AG09309 (cell line): ENCODE data around the gene ARHGAP10.

ENCODE experiments used
- DNase-seq: peaks from one replicate; pipeline ENCODE4 v3.0.0-alpha.2; 2010; ENCODE audit warnings: low read depth
- H3K4me3 ChIP-seq: 2 replicates; pipeline ENCODE4 v1.5.1; 2011; ENCODE audit warnings: mild to moderate bottlenecking, low read depth, low read length, moderate library complexity; ENCODE audit not compliant: control insufficient read depth
- CTCF ChIP-seq: IDR thresholded peaks from 2 replicates; pipeline ENCODE4 v1.5.1; 2011; ENCODE audit warnings: mild to moderate bottlenecking, low read depth, low read length, inconsistent platforms; ENCODE audit not compliant: insufficient read depth, control insufficient read depth; ENCODE audit errors: missing control alignments

The ARHGAP10 gene

GRCh38 chr4:147923854-147924253 lies 192.0 kb downstream of the ARHGAP10 start:
- TF ChIP-seq CTCF = no peak
- no peak overlapping the region for H3K4me3 ChIP-seq
- no peak for DNase-seq

- no peak for DNase-seq
- TF ChIP-seq CTCF = peak; percentile 59
Measured at GRCh38 chr4:147924604-147925412, 192.9 kb downstream of the ARHGAP10 start.

GRCh38 chr4:147927377-147928137 lies 195.7 kb downstream of the ARHGAP10 start:
- DNase-seq = no peak
- no peak overlapping the region for H3K4me3 ChIP-seq
- TF ChIP-seq CTCF = no peak

More at GRCh38 chr4:147924604-147925412, 192.9 kb downstream of the ARHGAP10 start:
- no peak overlapping the region for H3K4me3 ChIP-seq

- no peak overlapping the region for H3K4me3 ChIP-seq
- DNase-seq = peak; percentile 24
Measured at GRCh38 chr4:147928400-147928799, 196.5 kb downstream of the ARHGAP10 start.

GRCh38 chr4:147929746-147930145 lies 197.9 kb downstream of the ARHGAP10 start:
- DNase-seq = no peak
- H3K4me3 ChIP-seq = no peak overlapping the region
- TF ChIP-seq CTCF = no peak

More at GRCh38 chr4:147928400-147928799, 196.5 kb downstream of the ARHGAP10 start:
- no peak for TF ChIP-seq CTCF

- no peak for DNase-seq
- TF ChIP-seq CTCF = no peak
- no peak overlapping the region for H3K4me3 ChIP-seq
Measured at GRCh38 chr4:147933316-147933715, 201.4 kb downstream of the ARHGAP10 start.
